ENCODE results near the gene DNAJC10.

- TF ChIP-seq, protein P1, sequence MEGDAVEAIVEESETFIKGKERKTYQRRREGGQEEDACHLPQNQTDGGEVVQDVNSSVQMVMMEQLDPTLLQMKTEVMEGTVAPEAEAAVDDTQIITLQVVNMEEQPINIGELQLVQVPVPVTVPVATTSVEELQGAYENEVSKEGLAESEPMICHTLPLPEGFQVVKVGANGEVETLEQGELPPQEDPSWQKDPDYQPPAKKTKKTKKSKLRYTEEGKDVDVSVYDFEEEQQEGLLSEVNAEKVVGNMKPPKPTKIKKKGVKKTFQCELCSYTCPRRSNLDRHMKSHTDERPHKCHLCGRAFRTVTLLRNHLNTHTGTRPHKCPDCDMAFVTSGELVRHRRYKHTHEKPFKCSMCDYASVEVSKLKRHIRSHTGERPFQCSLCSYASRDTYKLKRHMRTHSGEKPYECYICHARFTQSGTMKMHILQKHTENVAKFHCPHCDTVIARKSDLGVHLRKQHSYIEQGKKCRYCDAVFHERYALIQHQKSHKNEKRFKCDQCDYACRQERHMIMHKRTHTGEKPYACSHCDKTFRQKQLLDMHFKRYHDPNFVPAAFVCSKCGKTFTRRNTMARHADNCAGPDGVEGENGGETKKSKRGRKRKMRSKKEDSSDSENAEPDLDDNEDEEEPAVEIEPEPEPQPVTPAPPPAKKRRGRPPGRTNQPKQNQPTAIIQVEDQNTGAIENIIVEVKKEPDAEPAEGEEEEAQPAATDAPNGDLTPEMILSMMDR (conservative IDR thresholded peaks at IDR 0.05; ENCODE audit: low read length): no peak
- TF ChIP-seq EZH2phosphoT487 (IDR thresholded peaks at IDR 0.05; ENCODE audit: borderline replicate concordance, low read depth, low read length): no peak
Measured at GRCh38 chr2:182824056-182824766, 108.2 kb downstream of the DNAJC10 start.
